SK-N-MC (cell line): ENCODE measurements around the gene SLC7A1.

Experiments
- EZH2 ChIP-seq: fragments of 200-600 bp; sonication (generic); IDR thresholded peaks from one replicate; pipeline ENCODE4 v1.6.1; 2017; ENCODE audit warnings: antibody characterized with exemption
- FOXP2 ChIP-seq: optimal IDR thresholded peaks from 2 replicates; pipeline ENCODE3; 2011; ENCODE audit warnings: mild to moderate bottlenecking, moderate library complexity; ENCODE audit not compliant: insufficient read depth; ENCODE audit errors: extremely low read length, control extremely low read depth

DNA sequence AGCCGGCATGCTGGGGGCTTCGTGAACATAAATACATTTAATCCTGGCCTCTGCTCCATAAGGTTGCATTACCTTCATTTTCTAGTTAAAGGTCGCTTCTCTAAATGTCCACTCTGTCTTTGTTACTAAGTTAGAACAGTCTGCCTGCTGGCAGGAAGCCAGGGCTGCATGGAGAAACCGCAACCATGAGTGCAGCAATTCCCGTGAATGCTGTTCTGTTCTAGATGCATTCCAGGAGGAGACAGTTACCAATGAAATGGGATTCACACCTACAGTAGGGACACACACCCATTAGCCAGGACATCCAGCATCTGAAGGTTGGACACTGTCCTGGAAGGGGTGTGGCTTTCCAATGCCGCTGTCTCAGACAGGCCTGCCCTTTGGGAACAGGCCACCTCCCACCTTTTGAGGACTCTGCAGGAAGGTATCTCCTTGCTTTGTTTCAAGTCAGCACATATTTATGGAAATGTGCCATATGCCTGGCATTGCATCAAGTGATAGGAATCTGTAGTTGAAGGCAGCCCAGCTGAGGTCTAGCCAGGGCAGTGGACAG is 129.7 kb downstream of the SLC7A1 start:
- TF ChIP-seq EZH2 (no peak), FOXP2 (no peak)
